Glutamatergic neuron (in vitro differentiated cells): Measurements from ENCODE around the gene FAM227B. TPM values are rescaled to one million over a fixed set of nuclear protein-coding genes. Genes with fewer than 3 reads are reported as not detected.
"Not testable (repeated sequence)": the region's sequence is repeated elsewhere in the genome, so short reads cannot be mapped to it uniquely, and the experiment has no call there.

Source experiments
- DNase-seq: peaks from one replicate; pipeline ENCODE4 v3.0.0; 2022
- H3K27ac Mint-ChIP-seq: one replicate; pipeline ENCODE4 v1.8.0; 2020; ENCODE audit warnings: mild to moderate bottlenecking, mixed read lengths, inconsistent platforms; ENCODE audit not compliant: unreplicated experiment
- H3K27me3 Mint-ChIP-seq: one replicate; pipeline ENCODE4 v1.8.0; 2020; ENCODE audit warnings: mild to moderate bottlenecking, moderate library complexity, mixed read lengths, inconsistent platforms; ENCODE audit not compliant: unreplicated experiment
- H3K36me3 Mint-ChIP-seq: one replicate; pipeline ENCODE4 v1.8.0; 2020; ENCODE audit warnings: mild to moderate bottlenecking, mixed read lengths, inconsistent platforms; ENCODE audit not compliant: unreplicated experiment
- H3K4me1 Mint-ChIP-seq: one replicate; pipeline ENCODE4 v1.8.0; 2020; ENCODE audit warnings: mild to moderate bottlenecking, low read depth, mixed read lengths, inconsistent platforms; ENCODE audit not compliant: unreplicated experiment
- H3K4me3 Mint-ChIP-seq: one replicate; pipeline ENCODE4 v1.8.0; 2020; ENCODE audit warnings: mild to moderate bottlenecking, mixed read lengths, inconsistent platforms; ENCODE audit not compliant: unreplicated experiment
- H3K9me3 Mint-ChIP-seq: one replicate; pipeline ENCODE4 v1.8.0; 2020; ENCODE audit warnings: mild to moderate bottlenecking, moderate library complexity, mixed read lengths, inconsistent platforms; ENCODE audit not compliant: unreplicated experiment
- total RNA-seq: library from RNA; stranded (reverse); fragmentation: NEBNext Ultra II Directional; extraction: Animal tissue kit (Norgen Biotek cat#: 25700); gene quantifications from one replicate; pipeline ENCODE4 v1.2.1, GENCODE V29; 2021; ENCODE audit not compliant: unreplicated experiment
- TF ChIP-seq, protein P1 (sequence below): fragments of 200-600 bp; sonication (generic); IDR thresholded peaks from one replicate; pipeline ENCODE4 v1.5.0; 2021; ENCODE audit not compliant: partially characterized antibody, unreplicated experiment

Gene FAM227B
- total RNA-seq, 1 donor from 2014 or later, result 3.2 TPM

DNA sequence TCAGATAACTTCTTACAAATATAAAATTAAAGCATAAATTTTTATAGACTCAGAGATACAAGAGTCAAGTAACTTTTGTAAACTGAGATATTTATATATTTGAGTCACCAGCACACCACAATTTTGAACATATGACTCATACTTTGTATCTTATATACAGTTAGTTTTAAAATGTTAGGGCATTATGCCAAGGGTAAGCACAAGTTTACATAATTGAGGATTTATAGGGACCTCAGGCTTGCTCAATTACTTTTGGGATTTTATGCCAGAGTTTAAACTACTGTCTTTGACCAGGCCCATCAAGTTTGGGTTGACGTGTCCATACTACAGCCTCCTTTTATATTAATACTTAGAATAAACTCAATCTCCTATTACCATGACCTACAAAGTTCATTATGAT lies 205.0 kb downstream of the FAM227B start:
- Mint-ChIP-seq H3K9me3 (peaks cover 1% of the 10 kb centered on the region), H3K4me1 (no peaks in the 10 kb centered on the region), H3K27me3 (no peaks in the 10 kb centered on the region), H3K36me3 (no peaks in the 10 kb centered on the region), H3K27ac (no peak overlapping the region), H3K4me3 (no peak overlapping the region)
- DNase-seq, result no peak
- TF ChIP-seq, protein P1, sequence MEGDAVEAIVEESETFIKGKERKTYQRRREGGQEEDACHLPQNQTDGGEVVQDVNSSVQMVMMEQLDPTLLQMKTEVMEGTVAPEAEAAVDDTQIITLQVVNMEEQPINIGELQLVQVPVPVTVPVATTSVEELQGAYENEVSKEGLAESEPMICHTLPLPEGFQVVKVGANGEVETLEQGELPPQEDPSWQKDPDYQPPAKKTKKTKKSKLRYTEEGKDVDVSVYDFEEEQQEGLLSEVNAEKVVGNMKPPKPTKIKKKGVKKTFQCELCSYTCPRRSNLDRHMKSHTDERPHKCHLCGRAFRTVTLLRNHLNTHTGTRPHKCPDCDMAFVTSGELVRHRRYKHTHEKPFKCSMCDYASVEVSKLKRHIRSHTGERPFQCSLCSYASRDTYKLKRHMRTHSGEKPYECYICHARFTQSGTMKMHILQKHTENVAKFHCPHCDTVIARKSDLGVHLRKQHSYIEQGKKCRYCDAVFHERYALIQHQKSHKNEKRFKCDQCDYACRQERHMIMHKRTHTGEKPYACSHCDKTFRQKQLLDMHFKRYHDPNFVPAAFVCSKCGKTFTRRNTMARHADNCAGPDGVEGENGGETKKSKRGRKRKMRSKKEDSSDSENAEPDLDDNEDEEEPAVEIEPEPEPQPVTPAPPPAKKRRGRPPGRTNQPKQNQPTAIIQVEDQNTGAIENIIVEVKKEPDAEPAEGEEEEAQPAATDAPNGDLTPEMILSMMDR, result no peak

DNA sequence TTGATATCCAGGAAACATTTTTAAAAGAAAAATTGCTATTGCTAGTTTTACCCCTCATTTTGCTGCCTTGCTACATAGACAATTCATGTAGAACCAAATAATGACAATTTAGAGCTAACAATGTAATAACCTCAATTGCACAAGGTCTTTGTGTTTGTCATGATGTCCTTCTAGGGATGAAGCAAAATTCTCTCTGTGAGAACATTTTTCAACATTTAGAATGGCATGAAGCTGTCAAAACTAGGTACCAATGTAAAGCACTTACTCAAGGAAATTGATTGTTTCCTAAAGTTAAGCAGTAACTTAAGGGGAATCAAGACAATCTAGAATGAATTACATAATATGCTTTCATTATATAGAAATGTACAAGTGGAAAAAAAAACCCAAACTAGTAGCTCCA lies 205.5 kb downstream of the FAM227B start:
- TF ChIP-seq, protein P1, result no peak
- Mint-ChIP-seq H3K36me3 (no peaks in the 10 kb centered on the region), H3K27me3 (no peaks in the 10 kb centered on the region), H3K4me1 (no peaks in the 10 kb centered on the region), H3K27ac (no peak overlapping the region), H3K4me3 (no peak overlapping the region), H3K9me3 (peaks cover 1% of the 10 kb centered on the region)
- no peak for DNase-seq

DNA sequence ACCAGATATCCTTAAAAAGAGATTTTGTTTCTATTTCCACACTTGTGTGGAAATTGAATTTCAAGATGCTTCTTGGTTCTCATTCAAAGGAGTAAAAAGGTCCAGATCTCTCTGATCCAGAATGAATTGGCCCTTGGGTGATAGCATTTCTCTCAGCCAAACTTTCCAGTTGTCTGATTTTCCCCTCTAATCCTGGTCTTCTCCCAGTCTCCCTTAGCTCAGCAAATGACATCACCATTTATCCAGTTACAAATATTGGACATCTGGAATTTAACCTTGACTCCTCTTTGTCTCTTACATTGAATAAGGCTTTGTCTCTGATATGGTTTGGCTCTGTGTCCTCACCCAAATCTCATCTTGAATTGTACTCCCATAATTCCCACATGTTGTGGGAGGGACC lies 207.8 kb downstream of the FAM227B start:
- Mint-ChIP-seq H3K27me3 (no peaks in the 10 kb centered on the region), H3K36me3 (no peaks in the 10 kb centered on the region), H3K27ac (no peak overlapping the region), H3K9me3 (peaks cover 1% of the 10 kb centered on the region), H3K4me1 (no peaks in the 10 kb centered on the region), H3K4me3 (no peak overlapping the region)
- no peak for DNase-seq
- TF ChIP-seq, protein P1, result no peak

DNA sequence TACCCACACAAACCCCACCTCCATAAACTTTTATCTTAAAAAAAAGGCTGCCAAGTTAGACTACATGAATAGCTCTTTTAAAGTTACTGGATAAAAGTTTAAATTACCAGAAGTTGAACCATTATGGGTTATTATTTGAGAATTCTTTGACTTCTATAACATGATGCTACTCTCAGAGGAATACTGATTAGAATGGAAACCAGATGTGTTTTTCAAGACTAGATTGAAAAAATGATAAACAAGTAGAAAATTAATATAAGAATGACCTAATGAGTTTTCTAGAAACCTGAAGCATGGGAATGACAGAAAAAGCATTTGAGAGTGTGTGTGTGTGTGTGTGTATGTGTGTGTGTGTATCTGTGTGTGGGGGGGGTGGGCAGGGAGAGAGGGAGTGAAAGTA lies 210.0 kb downstream of the FAM227B start:
- TF ChIP-seq, protein P1, result no peak
- DNase-seq, result no peak

DNA sequence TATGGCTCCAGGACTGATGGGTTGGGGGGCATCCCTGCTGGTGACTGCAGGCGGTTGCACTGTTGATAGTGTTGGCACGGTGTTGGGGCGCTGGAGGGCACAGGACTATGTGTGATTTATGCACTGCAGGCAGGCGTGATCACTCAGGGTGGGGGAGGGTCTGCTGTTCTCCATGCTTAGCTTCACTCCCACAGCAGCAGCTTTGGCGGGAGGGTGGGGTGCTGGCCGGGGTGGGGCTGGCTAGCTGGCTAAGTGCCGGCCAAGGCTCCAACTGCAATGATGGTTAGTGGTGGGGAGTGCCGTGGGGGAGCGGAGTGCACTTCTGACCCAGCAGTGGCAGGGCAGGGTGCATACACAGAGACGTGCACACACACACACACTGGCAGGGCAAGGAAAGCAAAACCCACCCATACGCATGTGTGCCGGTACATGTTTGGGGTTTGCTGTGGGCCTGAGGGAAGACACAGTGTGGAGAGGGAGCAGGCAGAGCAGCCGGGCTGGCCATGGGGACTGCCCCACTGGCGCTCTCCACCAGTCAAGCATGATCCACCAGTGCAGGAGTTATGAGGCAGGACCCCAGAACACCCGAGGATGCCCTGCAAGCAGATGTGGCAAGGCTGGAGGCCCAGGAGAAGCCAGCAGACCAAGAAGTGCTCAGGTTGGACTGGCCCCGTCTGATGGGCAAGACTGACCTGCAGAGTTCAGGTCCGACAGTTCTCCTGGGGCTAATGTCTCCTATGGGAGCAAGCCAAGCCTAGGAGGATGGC lies 214.1 kb downstream of the FAM227B start:
- no peak overlapping the region for H3K4me3 Mint-ChIP-seq
- TF ChIP-seq, protein P1, result no peak
- H3K4me1 Mint-ChIP-seq, result no peaks in the 10 kb centered on the region
- H3K27me3 Mint-ChIP-seq, result no peaks in the 10 kb centered on the region
- no peak for DNase-seq
- no peaks in the 10 kb centered on the region for H3K9me3 Mint-ChIP-seq
- H3K36me3 Mint-ChIP-seq, result no peaks in the 10 kb centered on the region
- H3K27ac Mint-ChIP-seq, result no peak overlapping the region

More for the DNA sequence above, 210.0 kb downstream of the FAM227B start:
- Mint-ChIP-seq H3K4me1 (no peaks in the 10 kb centered on the region), H3K9me3 (peaks cover 1% of the 10 kb centered on the region), H3K27me3 (no peaks in the 10 kb centered on the region), H3K36me3 (no peaks in the 10 kb centered on the region), H3K27ac (no peak overlapping the region), H3K4me3 (no peak overlapping the region)

DNA sequence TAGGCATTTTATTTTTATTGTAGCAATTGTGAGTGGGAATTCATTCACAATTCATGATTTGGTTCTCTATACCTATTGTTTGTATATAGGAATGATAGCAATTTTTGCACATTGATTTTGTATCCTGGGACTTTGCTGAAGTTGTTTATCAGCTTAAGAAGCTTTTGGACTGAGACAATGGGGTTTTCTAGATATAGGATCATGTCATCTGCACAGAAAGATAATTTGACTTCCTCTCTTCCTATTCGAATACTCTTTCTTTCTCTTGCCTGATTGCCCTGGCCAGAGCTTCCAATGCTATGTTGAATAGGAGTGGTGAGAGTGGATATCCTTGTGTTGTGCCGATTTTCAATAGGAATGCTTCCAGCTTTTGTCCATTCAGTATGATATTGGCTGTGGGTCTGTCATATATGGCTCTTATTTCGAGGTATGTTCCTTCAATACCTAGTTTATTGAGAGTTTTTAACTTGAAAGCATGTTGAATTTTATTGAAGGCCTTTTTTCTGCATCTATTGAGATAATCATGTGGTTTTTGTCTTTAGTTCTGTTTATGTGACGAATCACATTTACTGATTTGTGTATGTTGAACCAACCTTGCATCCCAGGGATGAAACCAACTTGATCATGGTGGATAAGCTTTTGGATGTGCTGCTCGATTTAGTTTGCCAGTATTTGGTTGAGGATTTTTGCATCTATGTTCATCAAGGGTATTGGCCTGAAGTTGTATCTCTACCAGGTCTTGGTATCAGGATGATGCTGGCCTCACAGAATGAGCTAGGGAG lies 217.9 kb downstream of the FAM227B start:
- not testable (repeated sequence) for H3K4me3 Mint-ChIP-seq, H3K4me1 Mint-ChIP-seq, H3K36me3 Mint-ChIP-seq, H3K9me3 Mint-ChIP-seq, H3K27me3 Mint-ChIP-seq, H3K27ac Mint-ChIP-seq, DNase-seq
